Measurements from ENCODE around the gene RAB11FIP3.

DNA sequence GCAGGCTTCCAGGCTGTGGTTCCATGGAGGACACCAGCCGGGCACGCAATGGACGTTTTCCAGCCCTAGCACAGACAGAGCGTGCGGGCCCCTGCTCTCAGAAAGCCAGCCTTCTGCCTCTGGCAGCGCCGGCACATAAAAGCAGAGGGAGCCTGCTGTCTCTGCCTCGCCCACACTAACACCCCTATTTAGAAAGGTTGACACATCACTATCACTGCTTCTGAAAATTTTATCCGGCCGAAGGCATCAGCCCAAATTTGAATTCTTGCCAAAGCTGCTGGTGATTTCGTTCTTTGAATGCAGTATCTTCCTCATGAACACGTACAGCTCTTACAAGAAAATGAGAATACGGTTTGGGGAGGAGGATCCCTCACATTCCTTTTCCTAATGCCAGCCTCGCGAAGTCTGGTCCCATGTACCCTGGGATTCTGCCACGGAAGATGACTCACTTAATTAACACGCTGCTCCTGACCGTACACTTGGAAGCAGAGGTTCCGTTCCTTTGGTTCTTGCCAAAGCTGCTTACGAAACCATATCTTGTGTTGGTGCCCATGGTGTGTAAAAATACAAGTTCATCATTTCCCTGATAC is 1.3 kb upstream of the RAB11FIP3 start:
- TF ChIP-seq, protein P1, sequence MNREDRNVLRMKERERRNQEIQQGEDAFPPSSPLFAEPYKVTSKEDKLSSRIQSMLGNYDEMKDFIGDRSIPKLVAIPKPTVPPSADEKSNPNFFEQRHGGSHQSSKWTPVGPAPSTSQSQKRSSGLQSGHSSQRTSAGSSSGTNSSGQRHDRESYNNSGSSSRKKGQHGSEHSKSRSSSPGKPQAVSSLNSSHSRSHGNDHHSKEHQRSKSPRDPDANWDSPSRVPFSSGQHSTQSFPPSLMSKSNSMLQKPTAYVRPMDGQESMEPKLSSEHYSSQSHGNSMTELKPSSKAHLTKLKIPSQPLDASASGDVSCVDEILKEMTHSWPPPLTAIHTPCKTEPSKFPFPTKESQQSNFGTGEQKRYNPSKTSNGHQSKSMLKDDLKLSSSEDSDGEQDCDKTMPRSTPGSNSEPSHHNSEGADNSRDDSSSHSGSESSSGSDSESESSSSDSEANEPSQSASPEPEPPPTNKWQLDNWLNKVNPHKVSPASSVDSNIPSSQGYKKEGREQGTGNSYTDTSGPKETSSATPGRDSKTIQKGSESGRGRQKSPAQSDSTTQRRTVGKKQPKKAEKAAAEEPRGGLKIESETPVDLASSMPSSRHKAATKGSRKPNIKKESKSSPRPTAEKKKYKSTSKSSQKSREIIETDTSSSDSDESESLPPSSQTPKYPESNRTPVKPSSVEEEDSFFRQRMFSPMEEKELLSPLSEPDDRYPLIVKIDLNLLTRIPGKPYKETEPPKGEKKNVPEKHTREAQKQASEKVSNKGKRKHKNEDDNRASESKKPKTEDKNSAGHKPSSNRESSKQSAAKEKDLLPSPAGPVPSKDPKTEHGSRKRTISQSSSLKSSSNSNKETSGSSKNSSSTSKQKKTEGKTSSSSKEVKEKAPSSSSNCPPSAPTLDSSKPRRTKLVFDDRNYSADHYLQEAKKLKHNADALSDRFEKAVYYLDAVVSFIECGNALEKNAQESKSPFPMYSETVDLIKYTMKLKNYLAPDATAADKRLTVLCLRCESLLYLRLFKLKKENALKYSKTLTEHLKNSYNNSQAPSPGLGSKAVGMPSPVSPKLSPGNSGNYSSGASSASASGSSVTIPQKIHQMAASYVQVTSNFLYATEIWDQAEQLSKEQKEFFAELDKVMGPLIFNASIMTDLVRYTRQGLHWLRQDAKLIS (CRISPR knock-in tag; IDR thresholded peaks at IDR 0.05), result no peak
- TF ChIP-seq CTCF (IDR thresholded peaks at IDR 0.05 in 2 of 3, conservative IDR thresholded peaks at IDR 0.05 in 1 of 3; ENCODE audit: insufficient read depth in 2 of 3, low read depth in 1 of 3, low read length in 3 of 3) (no peak), HNRNPLL (IDR thresholded peaks at IDR 0.05; ENCODE audit: low read depth, low read length, poor library complexity, severe bottlenecking) (no peak), POLR2B (IDR thresholded peaks at IDR 0.05; ENCODE audit: low read depth, partially characterized antibody) (no peak), ZZZ3 (IDR thresholded peaks at IDR 0.05) (no peak)
- TF ChIP-seq, protein P2, sequence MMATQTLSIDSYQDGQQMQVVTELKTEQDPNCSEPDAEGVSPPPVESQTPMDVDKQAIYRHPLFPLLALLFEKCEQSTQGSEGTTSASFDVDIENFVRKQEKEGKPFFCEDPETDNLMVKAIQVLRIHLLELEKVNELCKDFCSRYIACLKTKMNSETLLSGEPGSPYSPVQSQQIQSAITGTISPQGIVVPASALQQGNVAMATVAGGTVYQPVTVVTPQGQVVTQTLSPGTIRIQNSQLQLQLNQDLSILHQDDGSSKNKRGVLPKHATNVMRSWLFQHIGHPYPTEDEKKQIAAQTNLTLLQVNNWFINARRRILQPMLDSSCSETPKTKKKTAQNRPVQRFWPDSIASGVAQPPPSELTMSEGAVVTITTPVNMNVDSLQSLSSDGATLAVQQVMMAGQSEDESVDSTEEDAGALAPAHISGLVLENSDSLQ (IDR thresholded peaks at IDR 0.05), result no peak
- TF ChIP-seq, protein P3, sequence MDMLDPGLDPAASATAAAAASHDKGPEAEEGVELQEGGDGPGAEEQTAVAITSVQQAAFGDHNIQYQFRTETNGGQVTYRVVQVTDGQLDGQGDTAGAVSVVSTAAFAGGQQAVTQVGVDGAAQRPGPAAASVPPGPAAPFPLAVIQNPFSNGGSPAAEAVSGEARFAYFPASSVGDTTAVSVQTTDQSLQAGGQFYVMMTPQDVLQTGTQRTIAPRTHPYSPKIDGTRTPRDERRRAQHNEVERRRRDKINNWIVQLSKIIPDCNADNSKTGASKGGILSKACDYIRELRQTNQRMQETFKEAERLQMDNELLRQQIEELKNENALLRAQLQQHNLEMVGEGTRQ (CRISPR knock-in tag; IDR thresholded peaks at IDR 0.05), result no peak

Measured in K562 (cell line).